Neural progenitor cell (in vitro differentiated cells): Measurements from ENCODE around the gene EXOC8. TPM values are rescaled to one million over a fixed set of nuclear protein-coding genes. Genes with fewer than 3 reads are reported as not detected.
A peak's percentile ranks its signal among the peaks of the same experiment; 100 is the strongest.

Experiments
- DNase-seq: peaks from one replicate; pipeline ENCODE4 v3.0.0-alpha.2; 2016; ENCODE audit warnings: low spot score
- H2AFZ ChIP-seq: fragments of 200-600 bp; sonication (generic); replicated peaks from 2 replicates; pipeline ENCODE4 v1.6.1; 2016; ENCODE audit warnings: antibody characterized with exemption
- H3F3A ChIP-seq: fragments of 200-600 bp; sonication (generic); 2 replicates; pipeline ENCODE4 v1.6.1; 2016; ENCODE audit warnings: antibody characterized with exemption, low read depth
- H3K27ac ChIP-seq: fragments of 200-600 bp; sonication (generic); 2 replicates; pipeline ENCODE4 v1.5.1; 2016; ENCODE audit warnings: mild to moderate bottlenecking
- H3K27me3 ChIP-seq: fragments of 200-600 bp; sonication (generic); 2 replicates; pipeline ENCODE4 v1.6.1; 2016; ENCODE audit warnings: mild to moderate bottlenecking, moderate library complexity
- H3K36me3 ChIP-seq: fragments of 200-600 bp; sonication (generic); 2 replicates; pipeline ENCODE4 v1.5.1; 2016
- H3K4me1 ChIP-seq: fragments of 200-600 bp; sonication (generic); 2 replicates; pipeline ENCODE4 v1.6.1; 2016; ENCODE audit warnings: mixed run types
- H3K4me2 ChIP-seq: fragments of 200-600 bp; sonication (generic); 2 replicates; pipeline ENCODE4 v1.6.1; 2016
- H3K4me3 ChIP-seq: fragments of 200-600 bp; sonication (generic); 2 replicates; pipeline ENCODE4 v1.5.1; 2016
- H3K79me2 ChIP-seq: fragments of 200-600 bp; sonication (generic); 2 replicates; pipeline ENCODE4 v1.6.1; 2016; ENCODE audit warnings: low read depth
- H3K9ac ChIP-seq: fragments of 200-600 bp; sonication (generic); 2 replicates; pipeline ENCODE4 v1.6.1; 2016
- H3K9me3 ChIP-seq: fragments of 200-600 bp; sonication (generic); 2 replicates; pipeline ENCODE4 v1.5.1; 2016; ENCODE audit warnings: low read depth
- H4K20me1 ChIP-seq: fragments of 200-600 bp; sonication (generic); 2 replicates; pipeline ENCODE4 v1.6.1; 2016; ENCODE audit warnings: low read depth
- H3K27ac Mint-ChIP-seq: 3 replicates; pipeline ENCODE4 v1.8.0; 2021; ENCODE audit warnings: mixed read lengths
- H3K27me3 Mint-ChIP-seq: 2 replicates; pipeline ENCODE4 v1.8.0; 2022; ENCODE audit warnings: low read depth, mild to moderate bottlenecking, inconsistent platforms, moderate library complexity, mixed read lengths; ENCODE audit not compliant: insufficient read depth
- H3K36me3 Mint-ChIP-seq: 3 replicates; pipeline ENCODE4 v1.8.0; 2021; ENCODE audit warnings: mixed read lengths
- H3K4me1 Mint-ChIP-seq: 3 replicates; pipeline ENCODE4 v1.8.0; 2021; ENCODE audit warnings: mixed read lengths
- H3K4me3 Mint-ChIP-seq: 3 replicates; pipeline ENCODE4 v1.8.0; 2021; ENCODE audit warnings: mild to moderate bottlenecking, moderate library complexity, mixed read lengths
- H3K9me3 Mint-ChIP-seq: 3 replicates; pipeline ENCODE4 v1.8.0; 2020; ENCODE audit warnings: mixed read lengths
- EZH2 ChIP-seq: fragments of 200-600 bp; sonication (generic); IDR thresholded peaks from 2 replicates; pipeline ENCODE4 v1.6.1; 2017; ENCODE audit warnings: antibody characterized with exemption, mild to moderate bottlenecking, moderate library complexity
- EZH2phosphoT487 ChIP-seq: fragments of 200-600 bp; sonication (generic); IDR thresholded peaks from 2 replicates; pipeline ENCODE4 v1.6.1; 2017; ENCODE audit warnings: antibody characterized with exemption
- total RNA-seq: library from RNA; depleted of rRNA; stranded (reverse); fragments of >200 nt; gene quantifications from 2 replicates; pipeline ENCODE4 v1.2.3, GENCODE V29; 2015; ENCODE audit warnings: low replicate concordance
- TF ChIP-seq, protein P1 (sequence below): fragments of 200-600 bp; sonication (generic); IDR thresholded peaks from 2 replicates; pipeline ENCODE4 v1.5.1; 2017; ENCODE audit warnings: antibody characterized with exemption, mild to moderate bottlenecking

EXOC8 gene
- total RNA-seq, 1 donor from 2014 or later = 11.8 TPM

- Histone ChIP-seq H3K27me3 (no peaks in the 10 kb centered on the region), H3K4me1 (peaks cover 38% of the 10 kb centered on the region), H3K4me2 (peak overlapping the region; percentile 97), H3K9me3 (no peaks in the 10 kb centered on the region), H3K27ac (no peak overlapping the region), H3K4me3 (peak overlapping the region; percentile 96), H3F3A (peaks cover 17% of the 10 kb centered on the region), H4K20me1 (peaks cover 22% of the 10 kb centered on the region), H3K79me2 (peaks cover 58% of the 10 kb centered on the region), H3K36me3 (no peaks in the 10 kb centered on the region), H2AFZ (no peak overlapping the region), H3K9ac (peak overlapping the region; percentile 28)
- Mint-ChIP-seq H3K27ac (no peak overlapping the region), H3K9me3 (no peaks in the 10 kb centered on the region), H3K27me3 (peaks cover 7% of the 10 kb centered on the region), H3K4me1 (peaks cover 41% of the 10 kb centered on the region), H3K36me3 (peaks cover 4% of the 10 kb centered on the region), H3K4me3 (peak overlapping the region; percentile 42)
- DNase-seq = no peak
- TF ChIP-seq EZH2 (no peak), EZH2phosphoT487 (no peak)
- TF ChIP-seq, protein P1, sequence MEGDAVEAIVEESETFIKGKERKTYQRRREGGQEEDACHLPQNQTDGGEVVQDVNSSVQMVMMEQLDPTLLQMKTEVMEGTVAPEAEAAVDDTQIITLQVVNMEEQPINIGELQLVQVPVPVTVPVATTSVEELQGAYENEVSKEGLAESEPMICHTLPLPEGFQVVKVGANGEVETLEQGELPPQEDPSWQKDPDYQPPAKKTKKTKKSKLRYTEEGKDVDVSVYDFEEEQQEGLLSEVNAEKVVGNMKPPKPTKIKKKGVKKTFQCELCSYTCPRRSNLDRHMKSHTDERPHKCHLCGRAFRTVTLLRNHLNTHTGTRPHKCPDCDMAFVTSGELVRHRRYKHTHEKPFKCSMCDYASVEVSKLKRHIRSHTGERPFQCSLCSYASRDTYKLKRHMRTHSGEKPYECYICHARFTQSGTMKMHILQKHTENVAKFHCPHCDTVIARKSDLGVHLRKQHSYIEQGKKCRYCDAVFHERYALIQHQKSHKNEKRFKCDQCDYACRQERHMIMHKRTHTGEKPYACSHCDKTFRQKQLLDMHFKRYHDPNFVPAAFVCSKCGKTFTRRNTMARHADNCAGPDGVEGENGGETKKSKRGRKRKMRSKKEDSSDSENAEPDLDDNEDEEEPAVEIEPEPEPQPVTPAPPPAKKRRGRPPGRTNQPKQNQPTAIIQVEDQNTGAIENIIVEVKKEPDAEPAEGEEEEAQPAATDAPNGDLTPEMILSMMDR = no peak
Observed at GRCh38 chr1:231334079-231334666, 3.5 kb downstream of the EXOC8 start.

GRCh38 chr1:231332761-231333160 is 4.9 kb downstream of the EXOC8 start:
- Histone ChIP-seq H3K27ac (no peak overlapping the region), H3K4me1 (peaks cover 36% of the 10 kb centered on the region), H2AFZ (no peak overlapping the region), H3K4me2 (peak overlapping the region; percentile 97), H3F3A (peaks cover 7% of the 10 kb centered on the region), H3K4me3 (peak overlapping the region; percentile 96), H3K9ac (no peak overlapping the region), H3K27me3 (no peaks in the 10 kb centered on the region), H4K20me1 (peaks cover 22% of the 10 kb centered on the region), H3K79me2 (peaks cover 49% of the 10 kb centered on the region), H3K9me3 (no peaks in the 10 kb centered on the region), H3K36me3 (no peaks in the 10 kb centered on the region)
- TF ChIP-seq EZH2phosphoT487 (no peak), EZH2 (no peak)
- TF ChIP-seq, protein P1 = no peak
- peaks cover 6% of the 10 kb centered on the region for H3K27me3 Mint-ChIP-seq
- no peaks in the 10 kb centered on the region for H3K9me3 Mint-ChIP-seq
- H3K4me1 Mint-ChIP-seq = peaks cover 40% of the 10 kb centered on the region
- no peak for DNase-seq
- H3K4me3 Mint-ChIP-seq = no peak overlapping the region
- H3K36me3 Mint-ChIP-seq = peaks cover 4% of the 10 kb centered on the region
- no peak overlapping the region for H3K27ac Mint-ChIP-seq

GRCh38 chr1:231329483-231329882 is 8.2 kb downstream of the EXOC8 start:
- H3K27ac Mint-ChIP-seq = no peak overlapping the region
- Histone ChIP-seq H3K27ac (no peak overlapping the region), H3K9me3 (no peaks in the 10 kb centered on the region), H3F3A (no peaks in the 10 kb centered on the region), H3K9ac (no peak overlapping the region), H3K4me1 (peaks cover 13% of the 10 kb centered on the region), H4K20me1 (no peaks in the 10 kb centered on the region), H2AFZ (no peak overlapping the region), H3K4me3 (no peak overlapping the region), H3K36me3 (no peaks in the 10 kb centered on the region), H3K79me2 (peaks cover 19% of the 10 kb centered on the region), H3K4me2 (no peak overlapping the region), H3K27me3 (no peaks in the 10 kb centered on the region)
- TF ChIP-seq, protein P1 = no peak
- no peak for TF ChIP-seq EZH2
- no peak for TF ChIP-seq EZH2phosphoT487
- DNase-seq = no peak
- H3K9me3 Mint-ChIP-seq = no peaks in the 10 kb centered on the region
- H3K27me3 Mint-ChIP-seq = no peaks in the 10 kb centered on the region
- H3K4me3 Mint-ChIP-seq = no peak overlapping the region
- H3K36me3 Mint-ChIP-seq = no peaks in the 10 kb centered on the region
- peaks cover 17% of the 10 kb centered on the region for H3K4me1 Mint-ChIP-seq
